ENCODE data around the gene TFCP2L1.
"Not testable (repeated sequence)": the region's sequence is repeated elsewhere in the genome, so short reads cannot be mapped to it uniquely, and the experiment has no call there.

TFCP2L1 gene

GRCh38 chr2:121269436-121269835, 15.6 kb downstream of the TFCP2L1 start:
- not testable (repeated sequence) for DNase-seq (ENCODE audit: low read depth in 1 of 2, low spot score in 1 of 2)

GRCh38 chr2:121266543-121267106, 18.4 kb downstream of the TFCP2L1 start:
- DNase-seq (ENCODE audit: low read depth in 1 of 2, low spot score in 1 of 2), result no peak

- no peak for DNase-seq (ENCODE audit: low read depth in 1 of 2, low spot score in 1 of 2)
These were observed 20.8 kb downstream of the TFCP2L1 start for GRCh38 chr2:121263996-121264715.

GRCh38 chr2:121260370-121261154, 24.4 kb downstream of the TFCP2L1 start:
- DNase-seq (ENCODE audit: low read depth in 1 of 2, low spot score in 1 of 2), result no peak

GRCh38 chr2:121258051-121258450, 27.0 kb downstream of the TFCP2L1 start:
- no peak for DNase-seq (ENCODE audit: low read depth in 1 of 2, low spot score in 1 of 2)

GRCh38 chr2:121257480-121257840, 27.5 kb downstream of the TFCP2L1 start:
- DNase-seq (ENCODE audit: low read depth in 1 of 2, low spot score in 1 of 2), result no peak

- no peak for DNase-seq (ENCODE audit: low read depth in 1 of 2, low spot score in 1 of 2)
These were observed 28.1 kb downstream of the TFCP2L1 start for GRCh38 chr2:121256720-121257479.

GRCh38 chr2:121255358-121255757, 29.6 kb downstream of the TFCP2L1 start:
- DNase-seq (ENCODE audit: low read depth in 1 of 2, low spot score in 1 of 2), result no peak

GRCh38 chr2:121254748-121255147, 30.3 kb downstream of the TFCP2L1 start:
- no peak for DNase-seq (ENCODE audit: low read depth in 1 of 2, low spot score in 1 of 2)

- DNase-seq (ENCODE audit: low read depth in 1 of 2, low spot score in 1 of 2), result no peak
These were observed 31.2 kb downstream of the TFCP2L1 start for GRCh38 chr2:121253674-121254240.

GRCh38 chr2:121253021-121253673, 31.9 kb downstream of the TFCP2L1 start:
- DNase-seq (ENCODE audit: low read depth in 1 of 2, low spot score in 1 of 2), result no peak

- no peak for DNase-seq (ENCODE audit: low read depth in 1 of 2, low spot score in 1 of 2)
These were observed 33.5 kb downstream of the TFCP2L1 start for GRCh38 chr2:121251497-121251896.

GRCh38 chr2:121248766-121249343, 36.1 kb downstream of the TFCP2L1 start:
- no peak for DNase-seq (ENCODE audit: low read depth in 1 of 2, low spot score in 1 of 2)

- DNase-seq (ENCODE audit: low read depth in 1 of 2, low spot score in 1 of 2), result no peak
These were observed 37.0 kb downstream of the TFCP2L1 start for GRCh38 chr2:121247971-121248370.

- no peak for DNase-seq (ENCODE audit: low read depth in 1 of 2, low spot score in 1 of 2)
These were observed 37.5 kb downstream of the TFCP2L1 start for GRCh38 chr2:121247534-121247933.

- no peak for DNase-seq (ENCODE audit: low read depth in 1 of 2, low spot score in 1 of 2)
These were observed 38.2 kb downstream of the TFCP2L1 start for GRCh38 chr2:121246704-121247255.

GRCh38 chr2:121245913-121246312, 39.1 kb downstream of the TFCP2L1 start:
- no peak for DNase-seq (ENCODE audit: low read depth in 1 of 2, low spot score in 1 of 2)

- no peak for DNase-seq (ENCODE audit: low read depth in 1 of 2, low spot score in 1 of 2)
These were observed 39.7 kb downstream of the TFCP2L1 start for GRCh38 chr2:121245120-121245820.

- DNase-seq (ENCODE audit: low read depth in 1 of 2, low spot score in 1 of 2), result no peak
These were observed 40.4 kb downstream of the TFCP2L1 start for GRCh38 chr2:121244616-121245015.
